Caco-2 (cell line): ENCODE measurements around the gene ARHGAP45. TPM values are rescaled to one million over a fixed set of nuclear protein-coding genes. Genes with fewer than 3 reads are reported as not detected.

Source experiments
- BruUV-seq: library from RNA; stranded (reverse); fragments of 400-500 nt; replicated peaks from 2 replicates; lab custom pipeline; 2021; lab: Mats Ljungman, UMichigan
- CTCF ChIA-PET: fragments of 300-600 bp; sonication (Branson Sonifier 250); formaldehyde crosslinking; loops from one replicate; lab custom pipeline; 2022; ENCODE audit warnings: antibody characterized with exemption; lab: Charles Lee
- POLR2A ChIA-PET: fragments of 300-600 bp; sonication (Branson Sonifier 250); formaldehyde crosslinking; loops from one replicate; lab custom pipeline; 2022; ENCODE audit warnings: antibody characterized with exemption; lab: Charles Lee
- DNase-seq, 2 experiments: peaks; one replicate each; pipeline versions ENCODE4 v3.0.0 to v3.0.0-alpha.2; 2020 to 2022
- H3K27me3 ChIP-seq: replicated peaks from 2 replicates; pipeline ENCODE4 v1.6.0; 2011; ENCODE audit warnings: low read length; ENCODE audit not compliant: control insufficient read depth, insufficient read depth
- H3K36me3 ChIP-seq: 2 replicates; pipeline ENCODE4 v1.5.1; 2011; ENCODE audit warnings: low read length; ENCODE audit not compliant: control insufficient read depth, insufficient read depth
- H3K4me1 ChIP-seq: fragments of 250-450 bp; sonication (Bioruptor Pico); 2 replicates; pipeline ENCODE4 v1.5.1; 2020; ENCODE audit warnings: mild to moderate bottlenecking
- H3K4me3 ChIP-seq: 2 replicates; pipeline ENCODE4 v1.5.1; 2011; ENCODE audit warnings: low read depth, mild to moderate bottlenecking, control low read depth, low read length
- H3K9me3 ChIP-seq: fragments of 250-450 bp; sonication (Bioruptor Pico); 2 replicates; pipeline ENCODE4 v1.5.1; 2020; ENCODE audit warnings: mild to moderate bottlenecking, moderate library complexity
- H3K27ac Mint-ChIP-seq: one replicate; pipeline ENCODE4 v1.8.0; 2022; ENCODE audit warnings: mixed read lengths; ENCODE audit not compliant: unreplicated experiment
- H3K27me3 Mint-ChIP-seq: one replicate; pipeline ENCODE4 v1.8.0; 2022; ENCODE audit warnings: mixed read lengths; ENCODE audit not compliant: insufficient read depth, unreplicated experiment
- H3K36me3 Mint-ChIP-seq: one replicate; pipeline ENCODE4 v1.8.0; 2022; ENCODE audit warnings: mild to moderate bottlenecking, mixed read lengths; ENCODE audit not compliant: insufficient read depth, unreplicated experiment
- H3K4me1 Mint-ChIP-seq: one replicate; pipeline ENCODE4 v1.8.0; 2022; ENCODE audit warnings: low read depth, mixed read lengths; ENCODE audit not compliant: unreplicated experiment
- H3K4me3 Mint-ChIP-seq: one replicate; pipeline ENCODE4 v1.8.0; 2022; ENCODE audit warnings: mild to moderate bottlenecking, moderate library complexity, mixed read lengths; ENCODE audit not compliant: unreplicated experiment
- H3K9me3 Mint-ChIP-seq: one replicate; pipeline ENCODE4 v1.8.0; 2022; ENCODE audit warnings: mixed read lengths; ENCODE audit not compliant: unreplicated experiment
- CTCF ChIP-seq, 2 experiments: fragments of 200-600 bp in 1 of 2; IDR thresholded peaks; 1 replicate in 1 of 2; 2 replicates in 1 of 2; pipeline versions ENCODE4 v1.5.1 to v1.8.0; 2011 to 2022; ENCODE audit warnings: antibody characterized with exemption in 1 of 2, control low read depth in 1 of 2, inconsistent platforms in 1 of 2, low read depth in 1 of 2, low read length in 1 of 2, mild to moderate bottlenecking in 1 of 2, moderate library complexity in 1 of 2; ENCODE audit not compliant: insufficient read depth in 1 of 2, severe bottlenecking in 1 of 2, unreplicated experiment in 1 of 2
- intact Hi-C: fragments of 100-400 bp; cut with micrococcal nuclease; formaldehyde crosslinking; loops from one replicate; pipeline ENCODE4 v1.10.0; 2022; ENCODE audit not compliant: unreplicated experiment
- total RNA-seq: library from RNA; stranded (reverse); gene quantifications from 2 replicates; pipeline ENCODE4 v1.2.3, GENCODE V29; 2022

ARHGAP45 gene
- total RNA-seq, 1 experiment from 2014 or later, result 38.6 TPM

- peak within 1 kb of the TSS; percentile 78 for H3K4me3 ChIP-seq
- no TSS peak for BruUV-seq
- Mint-ChIP-seq H3K27me3 (no peaks in the 10 kb centered on the region), H3K9me3 (no peaks in the 10 kb centered on the region), H3K4me1 (no peaks in the 10 kb centered on the region), H3K4me3 (peak within 1 kb of the TSS; percentile 91), H3K36me3 (peaks cover 67% of the 10 kb centered on the region), H3K27ac (peak within 1 kb of the TSS; percentile 91)
- DNase-seq, result peak; percentile 98 to 99
- H3K9me3 ChIP-seq, result no peaks in the 10 kb centered on the region
- ChIA-PET POLR2A (interaction anchor here (0.5 to 2.4 kb wide), 8 partner anchors 11 to 229 kb away, joined by 3 to 21 read pairs (median 6); partner anchors contain the start of genes CIRBP, CNN2 and RNU6-2), CTCF (interaction anchor here (0.5 to 0.8 kb wide), 2 partner anchors 21 to 25 kb away, joined by 3 to 4 read pairs; no protein-coding TSS in a partner anchor)
- no peaks in the 10 kb centered on the region for H3K27me3 ChIP-seq
- H3K4me1 ChIP-seq, result peaks cover 10% of the 10 kb centered on the region
- intact Hi-C loops, result loop anchor here (1.0 to 2.0 kb wide), 2 partner anchors 12 to 19 kb away; partner anchors contain the start of genes RNU6-2 and TMEM259
- peaks cover 2% of the 10 kb centered on the region for H3K36me3 ChIP-seq
- TF ChIP-seq CTCF (IDR thresholded peaks at IDR 0.05; ENCODE audit: insufficient read depth in 1 of 2, low read depth in 1 of 2, low read length in 1 of 2, severe bottlenecking in 1 of 2, unreplicated experiment in 1 of 2), result no peak
Observed at GRCh38 chr19:1039646-1040475, 27.1 kb upstream of the ARHGAP45 start, which contains the start of gene ABCA7. Gene ABCA7 (plus strand): TSS chr19:1040107. CDS start chr19:1041362, 1,255 bp downstream.

- DNase-seq, result peak; percentile 94 to 98
- peak overlapping the region; percentile 91 for H3K4me3 Mint-ChIP-seq
- TSS peak; percentile 12 for BruUV-seq
- H3K27ac Mint-ChIP-seq, result peak overlapping the region; percentile 91
- Histone ChIP-seq H3K4me1 (peaks cover 10% of the 10 kb centered on the region), H3K4me3 (peak overlapping the region; percentile 78), H3K9me3 (no peaks in the 10 kb centered on the region), H3K36me3 (peaks cover 2% of the 10 kb centered on the region), H3K27me3 (no peaks in the 10 kb centered on the region)
- TF ChIP-seq CTCF (IDR thresholded peaks at IDR 0.05; ENCODE audit: insufficient read depth in 1 of 2, low read depth in 1 of 2, low read length in 1 of 2, severe bottlenecking in 1 of 2, unreplicated experiment in 1 of 2), result no peak
- CTCF ChIA-PET, result interaction anchor here (0.5 to 0.6 kb wide), 3 partner anchors 22 to 136 kb away, joined by 3 read pairs; no protein-coding TSS in a partner anchor
- no peaks in the 10 kb centered on the region for H3K9me3 Mint-ChIP-seq
- intact Hi-C loops, result loop anchor here (1.0 to 2.0 kb wide), 3 partner anchors 12 to 24 kb away; partner anchors contain the start of genes RNU6-2 and TMEM259
- POLR2A ChIA-PET, result interaction anchor here (1.0 to 2.4 kb wide), 8 partner anchors 12 to 229 kb away, joined by 3 to 21 read pairs (median 6); partner anchors contain the start of genes CIRBP, CNN2 and RNU6-2
- no peaks in the 10 kb centered on the region for H3K27me3 Mint-ChIP-seq
- peaks cover 66% of the 10 kb centered on the region for H3K36me3 Mint-ChIP-seq
- H3K4me1 Mint-ChIP-seq, result no peaks in the 10 kb centered on the region
Observed at GRCh38 chr19:1040476-1041271, 26.3 kb upstream of the ARHGAP45 start.
